Coronary artery (tissue), 2 donors: ENCODE data around the gene SEMA4G.
A peak's percentile ranks its signal among the peaks of the same experiment; 100 is the strongest.

Experiments used
- DNase-seq: peaks from one replicate; pipeline ENCODE4 v3.0.0-alpha.2; 2017; ENCODE audit warnings: low spot score
- H3K27ac ChIP-seq, 2 donors: fragments of 200-600 bp; sonication (generic); one replicate each; pipeline ENCODE4 v1.5.1; 2016 to 2019
- H3K4me3 ChIP-seq: fragments of 200-600 bp; sonication (generic); 2 replicates; pipeline ENCODE4 v1.5.1; 2016; ENCODE audit warnings: mild to moderate bottlenecking, moderate library complexity
- CTCF ChIP-seq: fragments of 200-600 bp; sonication (generic); IDR thresholded peaks from one replicate; pipeline ENCODE4 v1.5.1; 2019; ENCODE audit warnings: antibody characterized with exemption

The SEMA4G gene

GRCh38 chr10:101000915-101001658 lies 31.8 kb downstream of the SEMA4G start:
- TF ChIP-seq CTCF, result no peak
- H3K27ac ChIP-seq, result peak overlapping the region; percentile 99 to 100
- peak overlapping the region; percentile 85 for H3K4me3 ChIP-seq
- peak; percentile 95 for DNase-seq

- no peak for TF ChIP-seq CTCF
- H3K4me3 ChIP-seq, result peak overlapping the region; percentile 85
- DNase-seq, result no peak
- peak overlapping the region; percentile 99 to 100 for H3K27ac ChIP-seq
These were observed 32.3 kb downstream of the SEMA4G start for GRCh38 chr10:101001659-101002035.

- no peak for TF ChIP-seq CTCF
- no peak for DNase-seq
- Histone ChIP-seq H3K27ac (peak overlapping the region; percentile 99 to 100), H3K4me3 (peak overlapping the region; percentile 85)
These were observed 33.2 kb downstream of the SEMA4G start for GRCh38 chr10:101002456-101002855.

GRCh38 chr10:101003639-101004206 lies 34.4 kb downstream of the SEMA4G start:
- peak overlapping the region in 1 of 2 donors; percentile 5 for H3K27ac ChIP-seq
- no peak overlapping the region for H3K4me3 ChIP-seq
- no peak for TF ChIP-seq CTCF
- no peak for DNase-seq

GRCh38 chr10:101005361-101005760 lies 36.1 kb downstream of the SEMA4G start:
- DNase-seq, result no peak
- no peak for TF ChIP-seq CTCF
- no peak overlapping the region for H3K27ac ChIP-seq
- H3K4me3 ChIP-seq, result no peak overlapping the region

- Histone ChIP-seq H3K4me3 (no peak overlapping the region), H3K27ac (peak overlapping the region in 1 of 2 donors; percentile 43)
- no peak for TF ChIP-seq CTCF
- no peak for DNase-seq
These were observed 36.7 kb downstream of the SEMA4G start for GRCh38 chr10:101005869-101006567.
